Muscle of leg (tissue), 11 donors: ENCODE results near the gene CDKN2A. TPM values are rescaled to one million over a fixed set of nuclear protein-coding genes. Genes with fewer than 3 reads are reported as not detected.
"Not testable (repeated sequence)": the region's sequence is repeated elsewhere in the genome, so short reads cannot be mapped to it uniquely, and the experiment has no call there.

ENCODE experiments used
- DNase-seq: peaks from one replicate; pipeline ENCODE4 v3.0.0; 2013
- H3K27ac ChIP-seq: one replicate; pipeline ENCODE4 v1.5.1; 2013; ENCODE audit warnings: mild to moderate bottlenecking, low read length, control low read depth
- H3K27me3 ChIP-seq: one replicate; pipeline ENCODE4 v1.6.1; 2013; ENCODE audit warnings: low read length; ENCODE audit not compliant: control insufficient read depth, insufficient read depth
- H3K36me3 ChIP-seq: one replicate; pipeline ENCODE4 v1.6.1; 2013; ENCODE audit warnings: low read length; ENCODE audit not compliant: control insufficient read depth, insufficient read depth
- H3K4me1 ChIP-seq: one replicate; pipeline ENCODE4 v1.6.1; 2013; ENCODE audit warnings: low read length; ENCODE audit not compliant: control insufficient read depth, insufficient read depth
- H3K4me3 ChIP-seq: one replicate; pipeline ENCODE4 v1.5.1; 2013; ENCODE audit warnings: low read length, control low read depth
- H3K9me3 ChIP-seq: replicated peaks from 2 replicates; pipeline ENCODE4 v1.6.1; 2013; ENCODE audit warnings: low read depth, low read length; ENCODE audit not compliant: control insufficient read depth
- WGBS: methylation state at CpG from one replicate; pipeline ENCODE4 v1.1.5; 2013; ENCODE audit warnings: missing lambda C conversion rate; ENCODE audit not compliant: insufficient coverage; 5-methylcytosine and 5-hydroxymethylcytosine counted together
- polyA plus RNA-seq, 8 donors: library from polyadenylated mRNA; unstranded; fragments of 120-200 nt; gene quantifications; one replicate each; pipeline versions ENCODE4 v1.2.1 to v1.2.3, GENCODE V29; 2013; ENCODE audit warnings: inconsistent platforms in 1 of 8, low replicate concordance in 1 of 8; ENCODE audit not compliant: insufficient read length in 8 of 8, insufficient read depth in 1 of 8
- total RNA-seq: library from RNA; stranded (reverse); fragments of 120-200 nt; gene quantifications from one replicate; pipeline ENCODE4 v1.2.4, GENCODE V29; 2013

Gene CDKN2A
- total and polyA plus RNA-seq, 9 donors = 0.20 to 0.49 (median 0.24) TPM; not detected in 1

DNA sequence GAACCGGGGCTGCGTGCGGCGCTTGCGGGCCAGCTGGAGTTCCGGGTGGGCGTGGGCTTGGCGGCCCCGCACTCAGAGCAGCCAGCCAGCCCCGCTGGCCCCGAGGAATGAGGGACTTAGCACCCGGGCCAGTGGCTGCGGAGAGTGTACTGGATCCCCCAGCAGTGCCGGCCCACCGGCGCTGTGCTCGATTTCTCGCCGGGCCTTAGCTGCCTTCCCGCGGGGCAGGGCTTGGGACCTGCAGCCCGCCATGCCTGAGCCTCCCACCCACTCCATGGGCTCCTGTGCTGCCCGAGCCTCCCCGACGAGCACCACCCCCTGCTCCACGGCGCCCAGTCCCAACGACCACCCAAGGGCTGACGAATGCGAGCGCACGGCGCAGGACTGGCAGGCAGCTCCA, 34.9 kb downstream of the CDKN2A start:
- not testable (repeated sequence) for H3K27me3 ChIP-seq, H3K4me1 ChIP-seq, H3K4me3 ChIP-seq, H3K36me3 ChIP-seq, DNase-seq, H3K27ac ChIP-seq, H3K9me3 ChIP-seq
- 92% methylated on average over 17 of the region's 33 CpGs for whole genome bisulfite sequencing

DNA sequence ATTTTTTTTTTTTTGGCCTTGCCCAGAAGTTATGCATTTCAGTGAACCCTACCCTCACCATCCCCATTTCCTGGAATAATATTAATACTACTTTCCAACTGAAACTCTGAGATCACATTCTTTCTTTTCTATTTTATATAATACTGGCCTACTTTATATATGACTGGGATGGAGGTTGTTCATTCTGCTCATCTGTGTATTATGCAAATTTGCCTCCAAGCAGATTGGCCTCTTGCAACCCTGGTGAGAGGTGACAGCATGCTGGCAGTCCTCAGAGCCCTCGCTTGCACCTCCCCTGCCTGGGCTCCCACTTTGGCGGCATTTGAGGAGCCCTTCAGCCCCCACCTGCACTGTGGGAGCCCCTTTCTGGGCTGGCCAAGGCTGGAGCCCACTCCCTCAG, 35.4 kb downstream of the CDKN2A start:
- no peak overlapping the region for H3K4me3 ChIP-seq
- H3K27ac ChIP-seq = no peak overlapping the region
- no peaks in the 10 kb centered on the region for H3K9me3 ChIP-seq
- H3K36me3 ChIP-seq = no peaks in the 10 kb centered on the region
- WGBS = 64% methylated on average over 2 of the region's 2 CpGs
- no peaks in the 10 kb centered on the region for H3K27me3 ChIP-seq
- DNase-seq = no peak
- no peaks in the 10 kb centered on the region for H3K4me1 ChIP-seq

GRCh38 chr9:21945606-21946005, 48.6 kb downstream of the CDKN2A start:
- Histone ChIP-seq H3K27ac (no peak overlapping the region), H3K4me1 (no peaks in the 10 kb centered on the region), H3K36me3 (no peaks in the 10 kb centered on the region), H3K9me3 (no peaks in the 10 kb centered on the region), H3K27me3 (no peaks in the 10 kb centered on the region), H3K4me3 (no peak overlapping the region)
- DNase-seq = no peak
- no CpG with 5 or more reads among the region's 2 CpGs for WGBS

DNA sequence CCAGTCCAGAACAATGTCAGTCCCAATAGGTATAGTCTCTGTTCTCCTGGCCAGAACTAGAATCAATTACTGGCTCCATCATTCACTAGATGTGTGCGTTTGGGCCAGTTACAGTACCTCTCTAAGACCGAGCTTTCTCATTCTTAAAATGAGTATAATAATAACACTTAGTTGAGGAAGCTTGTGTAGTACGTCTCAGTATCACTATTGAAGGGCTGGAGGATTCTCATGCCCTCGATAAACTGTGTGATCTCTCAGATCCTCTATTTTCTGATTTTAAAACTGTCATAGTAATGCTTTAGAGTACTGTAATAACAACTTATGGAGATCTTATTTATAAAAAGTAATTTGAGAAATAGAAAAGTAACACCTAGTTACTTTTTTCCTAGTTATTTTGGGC, 50.7 kb downstream of the CDKN2A start:
- no peaks in the 10 kb centered on the region for H3K36me3 ChIP-seq
- no peak overlapping the region for H3K27ac ChIP-seq
- no peaks in the 10 kb centered on the region for H3K9me3 ChIP-seq
- no peaks in the 10 kb centered on the region for H3K27me3 ChIP-seq
- DNase-seq = no peak
- H3K4me3 ChIP-seq = no peak overlapping the region
- H3K4me1 ChIP-seq = no peaks in the 10 kb centered on the region
- WGBS = no CpG with 5 or more reads among the region's 4 CpGs

DNA sequence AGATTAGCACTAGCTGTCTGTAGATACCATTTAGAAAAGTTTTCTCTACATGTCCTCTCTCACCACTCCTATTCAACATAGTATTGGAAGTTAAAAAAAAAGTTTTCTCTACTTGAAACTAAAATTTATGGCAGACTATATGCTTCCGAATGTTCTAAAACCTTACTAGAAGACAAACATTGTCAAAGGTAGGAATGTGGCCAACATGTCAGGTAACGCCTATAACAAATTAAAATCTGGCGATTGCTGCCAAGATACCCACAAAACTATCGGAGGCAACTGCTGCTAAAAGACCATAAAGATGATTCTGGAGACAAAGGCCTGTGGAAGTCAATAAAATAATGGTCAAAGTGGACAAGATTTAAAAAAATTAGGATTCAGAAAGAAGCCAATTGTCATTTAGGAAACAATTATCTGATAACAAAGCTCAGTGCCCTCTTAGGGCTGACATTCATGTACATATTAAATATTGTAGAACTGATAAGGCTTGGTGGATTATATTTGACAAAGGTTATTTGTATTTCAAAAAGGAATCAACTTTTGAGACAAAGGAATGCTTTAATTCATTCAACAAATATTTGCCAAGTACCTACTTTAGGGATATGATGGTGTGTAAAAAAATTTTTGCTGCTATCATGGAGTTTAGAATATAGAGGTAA, 52.7 kb downstream of the CDKN2A start:
- Histone ChIP-seq H3K4me1 (no peaks in the 10 kb centered on the region), H3K27me3 (no peaks in the 10 kb centered on the region), H3K36me3 (no peaks in the 10 kb centered on the region), H3K9me3 (no peaks in the 10 kb centered on the region), H3K4me3 (no peak overlapping the region), H3K27ac (no peak overlapping the region)
- WGBS = no CpG with 5 or more reads among the region's 4 CpGs
- no peak for DNase-seq

DNA sequence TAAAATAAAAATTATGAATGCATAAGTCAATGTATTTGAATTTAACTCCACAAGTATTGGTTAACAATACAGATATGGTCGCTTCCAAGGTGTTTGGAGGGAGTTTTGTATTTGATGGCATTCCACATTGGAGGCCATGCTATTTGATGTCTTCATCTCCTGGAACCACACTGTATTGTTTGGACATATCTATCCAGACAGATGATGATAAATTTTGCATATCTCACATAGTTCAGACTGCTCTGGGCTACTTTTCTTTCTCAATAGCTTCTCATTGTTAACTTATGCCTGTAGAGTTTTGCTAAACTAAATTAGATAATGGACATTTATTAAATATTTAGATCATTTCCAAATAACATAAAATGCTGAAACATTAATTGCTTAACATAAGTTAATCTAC, 58.0 kb downstream of the CDKN2A start:
- no peak for DNase-seq
- no peaks in the 10 kb centered on the region for H3K4me1 ChIP-seq
- no peak overlapping the region for H3K4me3 ChIP-seq
- H3K27ac ChIP-seq = no peak overlapping the region
- no peaks in the 10 kb centered on the region for H3K27me3 ChIP-seq
- H3K9me3 ChIP-seq = no peaks in the 10 kb centered on the region
- WGBS = no CpG with 5 or more reads among the region's 1 CpG
- H3K36me3 ChIP-seq = no peaks in the 10 kb centered on the region

DNA sequence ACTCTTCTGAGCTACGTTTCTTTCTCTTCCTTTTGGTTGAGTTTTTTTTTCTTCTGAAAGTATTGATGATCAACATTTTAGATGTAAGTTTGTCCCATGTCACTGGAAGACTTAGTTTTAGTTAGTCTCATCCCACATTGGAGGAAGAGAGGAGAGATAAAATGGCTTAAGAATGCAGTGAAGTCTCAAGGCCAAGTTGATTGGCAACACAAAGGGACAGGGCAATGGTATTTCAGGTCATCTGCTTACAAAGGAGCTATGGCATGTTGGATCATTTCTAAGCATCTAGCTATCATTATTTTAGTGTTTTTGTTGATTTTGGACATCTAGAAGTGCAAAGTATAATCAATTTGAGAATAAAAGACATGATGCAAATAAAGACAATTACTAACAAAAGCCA, 58.6 kb downstream of the CDKN2A start:
- Histone ChIP-seq H3K27me3 (no peaks in the 10 kb centered on the region), H3K27ac (no peak overlapping the region), H3K36me3 (no peaks in the 10 kb centered on the region), H3K4me3 (no peak overlapping the region), H3K9me3 (no peaks in the 10 kb centered on the region), H3K4me1 (no peaks in the 10 kb centered on the region)
- DNase-seq = no peak
- no CpG with 5 or more reads among the region's 1 CpG for WGBS

DNA sequence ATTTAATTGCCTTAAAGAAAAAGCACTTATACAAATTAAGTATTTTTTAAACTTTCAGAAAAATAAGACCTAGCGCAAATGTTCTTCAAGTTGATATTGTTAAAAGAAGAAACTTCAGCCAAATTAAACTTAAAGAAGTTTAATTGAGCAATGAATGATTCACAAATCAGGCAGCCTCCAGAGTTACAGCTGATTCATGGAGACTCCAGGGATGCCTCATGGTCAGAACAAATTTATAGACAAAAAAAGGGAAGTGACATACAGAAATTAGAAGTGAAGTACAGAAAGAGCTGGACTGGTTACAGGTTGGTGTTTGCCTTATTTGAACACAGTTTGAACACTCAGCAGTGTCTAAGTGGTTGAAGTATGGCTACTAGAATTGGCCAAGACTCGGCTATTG, 60.3 kb downstream of the CDKN2A start:
- Histone ChIP-seq H3K4me1 (no peaks in the 10 kb centered on the region), H3K36me3 (no peaks in the 10 kb centered on the region), H3K27ac (no peak overlapping the region), H3K27me3 (no peaks in the 10 kb centered on the region), H3K4me3 (no peak overlapping the region), H3K9me3 (no peaks in the 10 kb centered on the region)
- 100% methylated on average over 1 of the region's 2 CpGs for WGBS
- no peak for DNase-seq

GRCh38 chr9:21933281-21933680, 60.9 kb downstream of the CDKN2A start:
- no peak overlapping the region for H3K4me3 ChIP-seq
- H3K4me1 ChIP-seq = no peaks in the 10 kb centered on the region
- H3K27ac ChIP-seq = no peak overlapping the region
- H3K36me3 ChIP-seq = no peaks in the 10 kb centered on the region
- no peak for DNase-seq
- H3K9me3 ChIP-seq = no peaks in the 10 kb centered on the region
- no peaks in the 10 kb centered on the region for H3K27me3 ChIP-seq

DNA sequence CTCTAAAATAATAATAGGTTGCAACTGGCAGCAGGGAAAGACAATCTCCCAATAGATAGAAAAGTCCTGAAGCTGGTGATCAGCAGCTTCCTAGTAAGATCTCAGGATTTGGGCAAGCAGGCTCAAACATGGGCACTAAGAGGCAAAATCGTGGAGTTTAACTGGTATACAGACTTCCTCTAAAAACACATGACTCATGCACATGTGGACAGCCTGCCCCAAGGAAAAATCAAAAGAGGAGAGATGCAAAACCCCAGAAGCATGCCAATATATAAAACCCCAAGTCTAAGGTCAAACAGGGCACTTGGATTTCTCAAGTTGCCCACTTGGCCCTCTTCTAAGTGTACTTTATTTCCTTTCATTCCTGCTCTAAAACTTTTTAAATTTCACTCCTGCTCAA, 62.8 kb downstream of the CDKN2A start:
- no CpG with 5 or more reads among the region's 1 CpG for WGBS
- no peak overlapping the region for H3K27ac ChIP-seq
- no peak for DNase-seq
- no peaks in the 10 kb centered on the region for H3K4me1 ChIP-seq
- no peaks in the 10 kb centered on the region for H3K36me3 ChIP-seq
- no peaks in the 10 kb centered on the region for H3K9me3 ChIP-seq
- no peaks in the 10 kb centered on the region for H3K27me3 ChIP-seq
- no peak overlapping the region for H3K4me3 ChIP-seq

DNA sequence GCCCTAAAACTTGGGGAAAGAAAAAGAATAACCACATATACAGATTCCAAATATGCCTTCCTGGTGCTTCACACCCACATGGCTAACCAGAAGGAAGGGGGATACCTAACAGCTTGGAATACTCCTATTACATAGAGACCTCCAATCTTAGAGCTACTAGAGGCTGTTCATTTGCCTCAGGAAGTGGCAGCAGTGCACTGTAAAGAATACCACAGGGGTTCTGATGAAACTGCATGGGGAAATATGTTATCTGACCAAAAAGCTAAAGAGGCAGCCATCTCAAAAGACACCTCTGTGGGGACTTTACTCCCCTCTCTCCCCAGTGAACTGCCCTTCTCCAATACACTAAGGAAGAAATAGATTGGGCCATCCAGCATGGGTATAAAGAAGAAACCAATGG, 66.4 kb downstream of the CDKN2A start:
- Histone ChIP-seq H3K36me3 (no peaks in the 10 kb centered on the region), H3K4me3 (no peak overlapping the region), H3K4me1 (no peaks in the 10 kb centered on the region)

More for the DNA sequence above, 66.4 kb downstream of the CDKN2A start:
- no peaks in the 10 kb centered on the region for H3K27me3 ChIP-seq
- DNase-seq = no peak
- H3K27ac ChIP-seq = no peak overlapping the region
- H3K9me3 ChIP-seq = no peaks in the 10 kb centered on the region
